Urinary bladder (tissue), 4 donors: Measurements from ENCODE around the gene TP53INP2. TPM values are rescaled to one million over a fixed set of nuclear protein-coding genes. Genes with fewer than 3 reads are reported as not detected.

Source experiments
- DNase-seq: peaks from one replicate; pipeline ENCODE4 v3.0.0-alpha.2; 2015; ENCODE audit errors: extremely low spot score
- H3K27ac ChIP-seq: one replicate; pipeline ENCODE4 v1.5.1; 2013; ENCODE audit warnings: low read depth, mild to moderate bottlenecking, moderate library complexity
- H3K36me3 ChIP-seq: one replicate; pipeline ENCODE4 v1.6.1; 2013; ENCODE audit warnings: mild to moderate bottlenecking, moderate library complexity; ENCODE audit not compliant: insufficient read depth
- H3K4me1 ChIP-seq: one replicate; pipeline ENCODE4 v1.6.1; 2013; ENCODE audit warnings: mild to moderate bottlenecking, moderate library complexity; ENCODE audit not compliant: insufficient read depth
- H3K4me3 ChIP-seq: one replicate; pipeline ENCODE4 v1.5.1; 2013; ENCODE audit warnings: low read depth, low read length
- WGBS: extraction: QIAGEN DNeasy Blood & Tissue Kit; methylation state at CpG from one replicate; pipeline ENCODE4 v1.1.7; 2013; 5-methylcytosine and 5-hydroxymethylcytosine counted together
- polyA plus RNA-seq: library from polyadenylated mRNA; stranded (reverse); fragments of 200-250 nt; gene quantifications from one replicate; pipeline ENCODE4 v1.2.3, GENCODE V29; 2013
- total RNA-seq: library from RNA; depleted of rRNA; stranded (reverse); fragments of >200 nt; gene quantifications from one replicate; pipeline ENCODE4 v1.2.3, GENCODE V29; 2014
- donor health status: healthy with polysubstance abuse.
- donor health status: healthy.

TP53INP2 gene
- total and polyA plus RNA-seq, 2 donors, result 5.8 to 47.1 TPM

DNA sequence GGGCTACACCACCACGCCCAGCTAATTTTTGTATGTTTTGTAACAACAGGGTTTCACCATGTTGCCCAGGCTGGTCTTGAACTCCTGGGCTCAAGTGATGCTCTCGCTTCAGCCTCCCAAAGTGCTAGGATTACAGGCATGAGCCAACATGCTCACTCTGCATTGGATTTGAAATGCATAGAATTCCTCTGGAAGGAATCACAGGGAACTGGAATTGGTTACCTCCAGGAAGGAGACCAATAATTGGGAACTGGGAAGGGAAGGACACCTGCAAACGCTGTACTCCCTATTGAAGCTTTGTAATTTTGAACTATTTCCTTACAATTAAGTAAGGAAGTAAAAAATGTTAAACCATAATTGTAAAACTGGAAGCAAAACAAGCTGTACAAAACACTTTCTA, 12.3 kb upstream of the TP53INP2 start:
- Histone ChIP-seq H3K27ac (no peak overlapping the region), H3K36me3 (no peaks in the 10 kb centered on the region), H3K4me3 (no peak overlapping the region), H3K4me1 (no peaks in the 10 kb centered on the region)
- 72% methylated on average over 3 of the region's 3 CpGs for WGBS
- DNase-seq, result no peak

DNA sequence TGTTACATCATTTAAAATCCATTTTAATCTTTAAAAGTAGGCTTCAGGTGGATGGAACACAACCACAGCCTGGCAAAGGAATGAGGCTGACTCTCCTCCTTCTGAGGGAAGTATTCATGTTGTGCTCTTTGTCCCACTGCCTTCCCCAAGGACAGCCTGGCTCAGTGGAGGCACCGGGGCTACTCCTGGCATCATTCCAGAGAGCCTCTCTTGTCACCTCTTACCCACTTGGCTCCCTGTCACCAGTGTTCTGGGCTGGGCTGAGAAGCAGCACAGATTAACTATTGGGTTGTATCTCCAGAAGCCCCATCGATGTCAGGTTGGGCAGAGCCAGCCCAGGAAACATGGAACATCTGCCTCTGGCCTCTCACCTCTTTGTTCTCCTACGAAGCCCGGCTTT, 10.7 kb upstream of the TP53INP2 start:
- WGBS, result 43% methylated on average over 4 of the region's 4 CpGs
- H3K36me3 ChIP-seq, result no peaks in the 10 kb centered on the region
- no peak overlapping the region for H3K4me3 ChIP-seq
- H3K27ac ChIP-seq, result no peak overlapping the region
- no peaks in the 10 kb centered on the region for H3K4me1 ChIP-seq
- DNase-seq, result no peak

DNA sequence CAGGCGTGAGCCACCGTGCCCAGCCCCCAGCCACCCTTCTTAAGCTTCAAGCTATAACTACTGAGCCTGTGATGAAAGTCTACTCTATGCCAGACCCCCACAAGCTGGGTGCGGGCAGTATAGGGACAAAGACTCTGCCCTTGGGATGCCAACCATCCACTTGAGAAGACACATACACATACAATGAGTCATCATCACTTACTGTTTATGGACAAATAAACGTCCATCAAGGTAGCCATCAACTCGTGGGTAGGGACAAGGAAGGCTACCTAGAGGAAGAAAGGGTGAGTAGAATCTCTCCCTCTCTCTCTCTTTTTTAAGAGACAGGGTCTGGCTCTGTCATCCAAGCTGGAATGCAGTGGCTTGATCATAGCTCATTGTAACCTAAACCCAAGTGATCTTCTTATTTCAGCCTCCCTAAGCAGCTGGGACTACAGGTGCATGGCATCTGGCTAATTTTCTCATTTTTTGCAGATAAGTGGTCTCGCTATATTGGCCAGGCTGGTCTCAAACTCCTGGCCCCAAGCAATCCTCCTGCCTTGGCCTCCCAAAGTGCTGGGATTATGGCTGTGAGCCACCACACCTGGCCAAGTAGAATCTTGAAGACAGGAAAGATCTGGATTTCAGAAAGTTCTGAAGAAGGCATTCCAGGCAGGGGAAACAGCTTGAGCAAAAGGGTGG, 2.6 kb upstream of the TP53INP2 start:
- no peaks in the 10 kb centered on the region for H3K4me1 ChIP-seq
- 79% methylated on average over 6 of the region's 6 CpGs for WGBS
- H3K4me3 ChIP-seq, result no peak overlapping the region
- H3K36me3 ChIP-seq, result no peaks in the 10 kb centered on the region
- no peak overlapping the region for H3K27ac ChIP-seq
- DNase-seq, result no peak

DNA sequence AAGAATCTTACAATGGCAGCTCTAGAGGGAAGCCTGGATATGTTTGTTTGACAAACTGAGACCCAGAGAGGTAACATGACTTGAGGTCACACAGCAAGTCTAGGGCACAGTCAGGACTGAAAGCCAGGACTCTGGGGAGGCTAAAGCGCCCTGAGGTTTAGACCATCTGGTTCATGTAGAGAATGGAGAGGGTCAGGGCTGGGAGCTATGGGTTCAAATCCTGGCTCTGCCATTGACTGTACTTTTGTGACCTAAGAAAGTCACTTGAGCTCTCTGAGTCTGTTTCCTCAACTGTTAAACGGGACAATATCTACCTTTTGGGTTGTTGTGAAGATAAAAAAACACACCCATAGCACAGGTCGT, 1.1 kb upstream of the TP53INP2 start:
- 39% methylated on average over 3 of the region's 3 CpGs for WGBS
- H3K4me1 ChIP-seq, result no peaks in the 10 kb centered on the region

DNA sequence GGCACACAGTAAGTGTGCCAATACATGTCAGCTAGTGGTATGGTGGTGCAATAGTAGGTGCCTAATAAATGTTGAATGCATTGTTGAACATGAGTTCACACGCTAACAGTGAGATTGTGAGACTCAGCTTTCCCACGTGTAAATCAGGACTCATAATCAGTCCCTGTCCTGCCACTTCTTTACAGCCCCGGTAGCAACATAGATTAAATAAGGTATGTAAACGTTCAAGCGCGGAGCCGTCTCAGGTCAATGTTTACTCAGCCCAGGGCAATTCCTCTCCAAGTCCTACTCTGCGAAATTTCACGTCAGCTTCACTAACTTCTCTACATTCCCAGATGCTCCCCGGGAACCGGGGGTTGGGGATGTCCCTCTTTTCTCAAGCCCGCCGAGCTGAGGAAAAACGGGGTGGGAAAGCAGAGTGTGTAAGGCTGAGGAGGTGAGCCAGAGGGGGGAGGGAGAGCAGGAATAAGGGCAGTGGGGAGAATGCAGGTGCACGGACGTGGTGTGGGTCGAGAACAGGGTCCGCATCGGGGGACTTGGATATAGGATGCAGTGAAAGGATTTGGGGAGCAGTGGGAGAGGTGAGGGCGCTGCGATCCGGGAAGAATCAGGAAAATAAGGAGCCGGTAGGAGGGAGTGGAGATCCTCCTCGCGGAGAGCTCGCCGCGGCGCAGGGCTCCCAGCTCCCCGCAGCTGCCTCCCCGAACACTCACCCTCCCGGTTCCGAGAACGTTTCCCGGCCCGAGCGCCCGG, 544 bp upstream of the TP53INP2 start:
- no peaks in the 10 kb centered on the region for H3K4me1 ChIP-seq
- peak overlapping the region; percentile 66 for H3K27ac ChIP-seq
- under 1% methylated on average over 38 of the region's 38 CpGs for WGBS
- peak; percentile 31 for DNase-seq
- peak overlapping the region; percentile 83 for H3K4me3 ChIP-seq
- no peaks in the 10 kb centered on the region for H3K36me3 ChIP-seq

More for the DNA sequence above, 1.1 kb upstream of the TP53INP2 start:
- Histone ChIP-seq H3K36me3 (no peaks in the 10 kb centered on the region), H3K4me3 (no peak overlapping the region), H3K27ac (no peak overlapping the region)
- DNase-seq, result no peak

DNA sequence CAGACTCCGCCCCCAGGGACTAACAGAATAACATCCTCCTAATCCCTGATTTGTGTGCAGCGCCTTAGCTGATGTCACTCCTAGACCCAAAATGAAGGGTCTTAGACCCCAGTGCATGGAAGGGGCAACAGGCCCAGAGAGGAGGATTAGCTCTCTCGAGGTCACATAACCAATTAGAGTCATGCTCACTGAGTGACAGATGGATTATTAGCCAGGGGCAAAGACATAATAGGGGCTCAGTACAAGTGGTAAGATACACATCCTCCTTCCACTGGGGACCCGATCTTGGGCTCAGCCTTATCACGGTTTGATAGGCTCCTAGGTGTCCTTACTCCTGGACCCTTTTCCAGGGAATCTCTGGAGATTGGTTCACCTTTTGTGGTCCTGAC, 858 bp downstream of the TP53INP2 start:
- H3K27ac ChIP-seq, result peak overlapping the region; percentile 96
- H3K36me3 ChIP-seq, result no peaks in the 10 kb centered on the region
- WGBS, result 23% methylated on average over 5 of the region's 5 CpGs
- no peak for DNase-seq
- H3K4me1 ChIP-seq, result no peaks in the 10 kb centered on the region
- H3K4me3 ChIP-seq, result peak overlapping the region; percentile 83

DNA sequence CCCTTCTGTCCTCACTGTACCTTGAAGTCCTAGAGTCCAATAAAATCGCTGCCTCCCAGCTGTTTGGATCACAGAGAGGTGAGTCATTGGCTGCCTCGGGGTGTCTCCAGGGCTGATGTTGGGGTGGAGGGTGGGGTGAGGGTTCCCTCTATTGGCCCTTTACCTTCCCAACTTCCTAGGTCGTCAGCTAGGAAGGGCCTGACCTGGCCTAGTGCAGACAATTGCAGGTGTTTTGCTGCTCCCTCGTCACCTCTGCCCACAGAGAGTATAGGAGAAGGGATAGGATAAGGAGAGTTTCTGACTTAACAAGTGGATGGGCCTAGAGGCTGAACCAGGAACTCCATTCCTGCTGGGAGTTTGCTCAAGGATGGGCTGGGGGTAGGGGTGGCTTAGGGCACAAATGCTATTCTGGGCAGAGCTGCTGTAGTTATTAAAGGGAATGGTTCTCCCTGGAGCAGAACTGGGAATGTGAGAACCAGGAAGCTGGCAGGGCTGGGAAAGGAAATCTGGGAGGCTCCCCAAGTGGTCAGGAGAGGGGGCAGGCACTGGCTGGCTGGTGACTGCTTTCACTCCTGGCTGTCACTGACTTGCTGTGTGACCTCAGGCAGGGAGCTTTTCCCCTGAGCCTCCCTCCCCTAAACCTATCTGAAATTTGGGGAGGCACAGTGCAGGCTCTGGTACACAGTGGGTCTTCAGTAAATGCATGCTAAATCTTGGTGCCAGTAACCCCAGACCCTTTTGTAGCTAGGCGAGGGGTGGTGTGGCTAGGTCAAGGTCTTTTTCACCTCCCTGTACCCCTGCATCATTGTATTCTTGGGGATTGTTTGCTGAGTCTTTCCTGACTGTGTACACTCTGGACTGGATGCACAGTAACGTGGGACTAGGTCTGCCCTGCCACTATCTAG, 1.5 kb downstream of the TP53INP2 start:
- Histone ChIP-seq H3K36me3 (no peaks in the 10 kb centered on the region), H3K4me3 (no peak overlapping the region), H3K27ac (no peak overlapping the region), H3K4me1 (no peaks in the 10 kb centered on the region)
- DNase-seq, result no peak
- 44% methylated on average over 6 of the region's 6 CpGs for WGBS

DNA sequence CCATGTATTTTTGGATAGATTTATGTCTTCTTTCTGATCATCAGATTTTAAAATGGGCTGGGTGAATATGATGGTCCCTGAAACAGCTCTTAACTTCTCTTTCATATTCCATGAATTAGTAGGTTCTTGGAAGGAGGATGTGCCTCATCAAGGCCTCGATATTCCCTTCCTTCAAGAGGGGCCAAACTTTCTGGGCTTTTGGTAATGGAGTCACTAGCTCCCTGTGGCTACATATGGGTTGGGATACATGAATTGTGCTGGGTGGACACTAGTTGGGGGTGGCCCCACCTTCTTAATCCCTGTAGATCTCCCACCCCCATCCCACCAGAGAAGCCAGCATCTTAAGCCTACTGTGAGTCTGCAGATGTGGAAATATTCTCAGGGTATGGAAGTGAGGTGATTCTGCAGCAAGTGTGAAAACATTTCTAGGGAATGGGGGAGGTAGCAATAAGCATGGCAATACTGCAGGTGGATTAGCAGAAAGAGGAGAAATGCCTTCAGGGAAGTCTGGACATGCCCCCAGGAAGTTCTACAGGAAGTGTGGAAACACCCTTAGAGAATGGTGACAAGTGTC, 2.2 kb downstream of the TP53INP2 start:
- WGBS, result 92% methylated on average over 1 of the region's 1 CpG

DNA sequence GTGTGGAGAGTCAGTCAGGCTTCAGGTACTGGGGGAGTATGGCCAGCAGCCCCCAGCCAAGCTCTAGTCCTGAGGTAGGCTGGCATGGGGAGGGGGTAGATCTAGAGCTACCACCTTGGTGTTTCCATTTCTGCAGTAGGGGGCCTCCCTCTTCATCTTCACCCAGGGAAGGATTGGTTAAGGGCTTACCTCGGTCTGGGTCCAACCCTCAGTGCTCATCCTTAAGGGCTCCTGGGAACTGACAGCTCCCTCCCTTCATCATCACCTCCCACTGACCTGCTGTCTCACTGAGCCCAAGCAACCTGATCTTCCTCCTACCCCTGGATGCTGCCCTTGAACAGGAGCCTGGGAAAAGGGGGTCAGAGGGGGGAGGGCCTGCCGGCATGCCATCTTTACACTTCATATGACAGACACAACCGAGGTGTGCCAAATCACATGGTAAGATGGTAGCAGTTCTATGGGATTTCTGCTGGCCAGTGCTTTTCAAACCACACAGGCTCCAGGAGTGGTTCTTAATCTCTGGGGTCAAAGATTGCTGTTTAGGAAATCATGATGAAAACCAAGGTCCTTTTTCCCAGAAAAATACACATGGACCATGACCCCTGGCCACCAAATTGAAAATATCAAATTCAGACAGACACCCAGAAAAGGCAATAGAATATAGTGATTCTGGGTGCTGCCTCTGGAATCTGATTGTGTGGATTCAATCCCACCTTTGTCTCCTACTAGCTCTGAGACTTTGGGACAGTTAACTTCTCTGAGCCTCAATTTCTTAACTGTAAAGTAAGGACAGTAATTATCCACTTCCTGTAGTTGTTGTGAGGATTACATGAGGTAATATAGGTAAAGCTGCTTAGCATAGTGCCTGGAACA, 3.0 kb downstream of the TP53INP2 start:
- H3K27ac ChIP-seq, result no peak overlapping the region
- no peaks in the 10 kb centered on the region for H3K36me3 ChIP-seq
- WGBS, result 70% methylated on average over 3 of the region's 3 CpGs
- H3K4me1 ChIP-seq, result no peaks in the 10 kb centered on the region
- H3K4me3 ChIP-seq, result no peak overlapping the region
- DNase-seq, result no peak

More for the DNA sequence above, 2.2 kb downstream of the TP53INP2 start:
- Histone ChIP-seq H3K4me3 (no peak overlapping the region), H3K27ac (no peak overlapping the region), H3K4me1 (no peaks in the 10 kb centered on the region), H3K36me3 (no peaks in the 10 kb centered on the region)
- DNase-seq, result no peak

DNA sequence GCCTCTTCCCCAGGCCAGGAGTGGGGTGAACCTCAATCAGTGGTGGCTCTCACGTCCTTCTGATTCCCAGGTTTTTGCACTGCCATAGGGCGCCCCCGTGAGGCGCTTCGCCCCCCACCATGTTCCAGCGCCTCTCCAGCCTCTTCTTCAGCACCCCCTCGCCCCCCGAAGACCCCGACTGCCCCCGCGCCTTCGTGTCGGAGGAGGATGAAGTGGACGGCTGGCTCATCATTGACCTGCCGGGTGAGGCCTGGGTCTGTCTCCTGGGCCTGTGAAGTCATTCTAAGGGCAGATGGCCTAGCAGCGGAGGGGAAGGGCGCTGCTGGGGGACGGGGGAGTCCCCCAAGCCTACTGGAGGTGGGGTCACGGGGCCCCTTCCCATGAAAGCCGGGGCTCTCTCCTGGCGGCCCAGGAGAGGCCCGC, 4.5 kb downstream of the TP53INP2 start:
- WGBS, result 4% methylated on average over 22 of the region's 22 CpGs
- Histone ChIP-seq H3K4me3 (peak overlapping the region; percentile 52), H3K36me3 (no peaks in the 10 kb centered on the region), H3K4me1 (no peaks in the 10 kb centered on the region), H3K27ac (no peak overlapping the region)
- DNase-seq, result no peak

DNA sequence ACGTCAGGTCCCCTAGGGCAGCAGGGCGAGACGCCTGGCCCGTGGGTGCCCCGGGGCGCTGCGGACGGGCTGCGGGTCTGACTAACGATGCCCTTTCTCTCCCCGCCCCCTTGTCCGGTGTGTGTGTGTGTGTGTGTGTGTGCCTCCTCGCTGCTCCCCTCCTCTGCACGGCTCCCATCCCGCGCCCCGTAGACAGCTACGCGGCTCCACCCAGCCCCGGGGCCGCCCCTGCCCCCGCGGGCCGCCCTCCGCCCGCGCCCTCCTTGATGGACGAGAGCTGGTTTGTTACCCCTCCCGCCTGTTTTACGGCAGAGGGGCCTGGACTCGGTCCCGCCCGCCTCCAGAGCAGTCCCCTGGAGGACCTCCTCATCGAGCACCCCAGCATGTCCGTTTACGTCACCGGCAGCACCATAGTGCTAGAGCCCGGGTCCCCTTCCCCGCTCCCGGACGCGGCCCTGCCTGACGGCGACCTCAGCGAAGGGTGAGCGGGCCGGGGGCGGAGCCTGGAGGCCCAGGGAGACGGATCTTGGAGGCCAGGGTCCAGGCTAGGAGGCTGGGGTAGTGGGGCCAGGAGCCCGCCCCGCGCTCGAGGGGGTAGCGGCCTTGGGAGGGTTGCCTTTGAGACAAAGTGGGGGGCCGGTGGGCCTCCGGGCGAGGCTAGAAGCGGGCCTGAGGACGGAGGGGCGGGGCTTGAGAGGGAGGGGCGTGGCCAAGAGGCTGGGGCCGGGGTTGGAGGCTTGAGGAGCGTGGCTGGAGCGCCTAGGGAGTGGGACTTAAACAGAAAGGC, 5.1 kb downstream of the TP53INP2 start:
- H3K36me3 ChIP-seq, result peaks cover under 1% of the 10 kb centered on the region
- DNase-seq, result peak; percentile 43
- H3K4me1 ChIP-seq, result no peaks in the 10 kb centered on the region
- peak overlapping the region; percentile 38 for H3K27ac ChIP-seq
- peak overlapping the region; percentile 52 for H3K4me3 ChIP-seq
- under 1% methylated on average over 64 of the region's 64 CpGs for WGBS
